ENCODE measurements around the gene GALP. TPM values are rescaled to one million over a fixed set of nuclear protein-coding genes. Genes with fewer than 3 reads are reported as not detected.
A peak's percentile ranks its signal among the peaks of the same experiment; 100 is the strongest.
"Not testable (repeated sequence)": the region's sequence is repeated elsewhere in the genome, so short reads cannot be mapped to it uniquely, and the experiment has no call there.

The GALP gene
- total RNA-seq: not detected

DNA sequence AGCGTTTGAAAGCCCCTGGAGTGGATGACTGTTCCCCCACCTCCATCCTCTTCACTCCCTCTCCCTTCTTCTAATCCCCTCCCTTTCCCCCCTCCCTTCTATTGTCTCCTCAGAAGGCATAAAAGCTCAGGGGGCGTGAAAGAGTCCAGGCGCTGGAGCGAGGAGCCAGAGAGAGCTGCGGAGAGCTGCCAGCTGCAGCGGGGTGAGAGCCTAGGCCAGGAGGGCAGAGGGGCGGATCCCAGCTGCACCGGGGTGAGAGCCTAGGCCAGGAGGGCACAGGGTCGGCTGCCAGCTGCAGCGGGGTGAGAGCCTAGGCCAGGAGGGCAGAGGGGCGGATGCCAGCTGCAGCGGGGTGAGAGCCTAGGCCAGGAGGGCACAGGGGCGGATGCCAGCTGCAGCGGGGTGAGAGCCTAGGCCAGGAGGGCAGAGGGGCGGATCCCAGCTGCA lies at the start of gene GALP:
TSS of gene GALP (plus strand) at position 148 of the 447 bp plus-strand sequence. CDS start 1,101 bp downstream, outside the sequence.
- intact Hi-C loops (cut with DNase I): loop anchor here (10.0 kb wide), 1 partner anchor 149 kb away; no protein-coding TSS in a partner anchor
- not testable (repeated sequence) for H3K36me3 ChIP-seq; H3K27ac ChIP-seq; H3K9me3 ChIP-seq; DNase-seq; H3K27me3 ChIP-seq; H3K9ac ChIP-seq (ENCODE audit: low read depth in 2 of 2, low read length in 2 of 2); H3K4me1 ChIP-seq; H3K4me3 ChIP-seq

GRCh38 chr19:56126983-56127780 lies 48.6 kb upstream of the GALP start:
- TF ChIP-seq CTCF (IDR thresholded peaks at IDR 0.05): no peak
- Histone ChIP-seq H3K36me3 (no peaks in the 10 kb centered on the region), H3K27me3 (no peaks in the 10 kb centered on the region), H3K27ac (no peak overlapping the region), H3K9ac (ENCODE audit: low read depth in 2 of 2, low read length in 2 of 2) (peak overlapping the region in 1 of 2 donors; percentile 26), H3K4me1 (peaks cover 11% of the 10 kb centered on the region), H3K9me3 (no peaks in the 10 kb centered on the region), H3K4me3 (no peak overlapping the region)
- intact Hi-C loops (cut with DNase I): no loop called here
- DNase-seq: no peak

- Histone ChIP-seq H3K27me3 (no peaks in the 10 kb centered on the region), H3K4me3 (no peak overlapping the region), H3K27ac (no peak overlapping the region), H3K9ac (ENCODE audit: low read depth in 2 of 2, low read length in 2 of 2) (no peak overlapping the region), H3K9me3 (no peaks in the 10 kb centered on the region), H3K4me1 (peaks cover 11% of the 10 kb centered on the region), H3K36me3 (no peaks in the 10 kb centered on the region)
- no peak for DNase-seq
- TF ChIP-seq CTCF (IDR thresholded peaks at IDR 0.05): no peak
- intact Hi-C loops (cut with DNase I): no loop called here
These were observed 45.8 kb upstream of the GALP start for GRCh38 chr19:56130006-56130405.

DNA sequence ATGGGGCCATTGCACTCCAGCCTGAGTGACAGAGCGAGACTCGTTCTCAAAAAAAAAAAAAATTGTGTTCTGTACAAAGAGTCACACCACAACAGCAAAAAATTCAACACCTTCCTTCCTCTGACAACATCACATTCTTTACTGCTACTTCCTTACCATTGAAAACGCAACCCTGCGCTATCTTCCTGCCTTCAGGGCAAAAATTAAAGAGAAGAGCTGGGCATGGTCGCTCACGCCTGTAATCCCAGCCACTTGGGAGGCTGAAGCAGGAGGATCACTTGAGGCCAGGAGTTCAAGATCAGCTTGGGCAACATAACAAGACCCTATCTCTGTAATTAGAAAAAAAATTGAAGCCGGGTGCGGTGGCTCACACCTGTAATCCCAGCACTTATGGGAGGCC lies 44.2 kb upstream of the GALP start:
- TF ChIP-seq CTCF (IDR thresholded peaks at IDR 0.05): no peak
- Histone ChIP-seq H3K36me3 (no peaks in the 10 kb centered on the region), H3K9ac (ENCODE audit: low read depth in 2 of 2, low read length in 2 of 2) (no peak overlapping the region), H3K27me3 (no peaks in the 10 kb centered on the region), H3K4me1 (no peaks in the 10 kb centered on the region), H3K4me3 (no peak overlapping the region), H3K27ac (no peak overlapping the region), H3K9me3 (no peaks in the 10 kb centered on the region)
- DNase-seq: no peak
- intact Hi-C loops (cut with DNase I): no loop called here

GRCh38 chr19:56132316-56132822 lies 43.4 kb upstream of the GALP start:
- no peak for TF ChIP-seq CTCF (IDR thresholded peaks at IDR 0.05)
- intact Hi-C loops (cut with DNase I): no loop called here
- H3K27ac ChIP-seq: no peak overlapping the region

More at GRCh38 chr19:56132316-56132822, 43.4 kb upstream of the GALP start:
- no peaks in the 10 kb centered on the region for H3K4me1 ChIP-seq
- H3K36me3 ChIP-seq: no peaks in the 10 kb centered on the region
- H3K27me3 ChIP-seq: no peaks in the 10 kb centered on the region
- H3K9ac ChIP-seq (ENCODE audit: low read depth in 2 of 2, low read length in 2 of 2): no peak overlapping the region
- H3K9me3 ChIP-seq: no peaks in the 10 kb centered on the region
- DNase-seq: no peak
- H3K4me3 ChIP-seq: no peak overlapping the region

Measured in colonic mucosa (tissue), 4 donors.